Activated T-cell treated with anti-CD3 and anti-CD28 coated beads for 24 hours (primary cell): ENCODE results near the gene TNNT3.
"Not testable (repeated sequence)": the region's sequence is repeated elsewhere in the genome, so short reads cannot be mapped to it uniquely, and the experiment has no call there.

Source experiments
- DNase-seq: peaks from one replicate; pipeline ENCODE4 v3.0.0-alpha.2; 2020; ENCODE audit warnings: low read depth

TNNT3 gene

GRCh38 chr11:1881442-1882264 is 37.9 kb upstream of the TNNT3 start:
- DNase-seq: no peak

GRCh38 chr11:1882265-1883238 is 37.0 kb upstream of the TNNT3 start:
- peak; percentile 72 for DNase-seq

- DNase-seq: no peak
Observed at GRCh38 chr11:1883346-1884302, 35.9 kb upstream of the TNNT3 start.

- DNase-seq: no peak
Observed at GRCh38 chr11:1884303-1884700, 35.2 kb upstream of the TNNT3 start.

GRCh38 chr11:1886551-1886950 is 33.0 kb upstream of the TNNT3 start:
- not testable (repeated sequence) for DNase-seq

- no peak for DNase-seq
Observed at GRCh38 chr11:1887451-1888346, 31.8 kb upstream of the TNNT3 start.

- DNase-seq: no peak
Observed at GRCh38 chr11:1888347-1888753, 31.2 kb upstream of the TNNT3 start.

- DNase-seq: no peak
Observed at GRCh38 chr11:1888811-1889210, 30.7 kb upstream of the TNNT3 start.

GRCh38 chr11:1889224-1889930 is 30.1 kb upstream of the TNNT3 start:
- DNase-seq: peak; percentile 56

- no peak for DNase-seq
Observed at GRCh38 chr11:1889941-1890855, 29.3 kb upstream of the TNNT3 start.

- DNase-seq: no peak
Observed at GRCh38 chr11:1890856-1891830, 28.4 kb upstream of the TNNT3 start.

- DNase-seq: no peak
Observed at GRCh38 chr11:1891831-1892115, 27.7 kb upstream of the TNNT3 start, which contains the start of gene PRR33. TSS of gene PRR33 (minus strand) at chr11:1891895. CDS start at chr11:1890584, 1,311 bp downstream.

GRCh38 chr11:1892116-1892515 is 27.4 kb upstream of the TNNT3 start:
- DNase-seq: no peak

- no peak for DNase-seq
Observed at GRCh38 chr11:1892558-1892957, 26.9 kb upstream of the TNNT3 start.

GRCh38 chr11:1893581-1894359 is 25.7 kb upstream of the TNNT3 start:
- no peak for DNase-seq

GRCh38 chr11:1894759-1895158 is 24.7 kb upstream of the TNNT3 start:
- no peak for DNase-seq

- no peak for DNase-seq
Observed at GRCh38 chr11:1896468-1896867, 23.0 kb upstream of the TNNT3 start.
